GM12874 (cell line): ENCODE measurements around the gene CLK2.

ENCODE experiments used
- CTCF ChIP-seq: IDR thresholded peaks from 2 replicates; pipeline ENCODE4 v1.5.1; 2011; ENCODE audit warnings: low read depth, mild to moderate bottlenecking, control low read depth, low read length, moderate library complexity; ENCODE audit not compliant: insufficient read depth

The CLK2 gene

GRCh38 chr1:155272466-155273342, 600 bp downstream of the CLK2 start:
- no peak for TF ChIP-seq CTCF

DNA sequence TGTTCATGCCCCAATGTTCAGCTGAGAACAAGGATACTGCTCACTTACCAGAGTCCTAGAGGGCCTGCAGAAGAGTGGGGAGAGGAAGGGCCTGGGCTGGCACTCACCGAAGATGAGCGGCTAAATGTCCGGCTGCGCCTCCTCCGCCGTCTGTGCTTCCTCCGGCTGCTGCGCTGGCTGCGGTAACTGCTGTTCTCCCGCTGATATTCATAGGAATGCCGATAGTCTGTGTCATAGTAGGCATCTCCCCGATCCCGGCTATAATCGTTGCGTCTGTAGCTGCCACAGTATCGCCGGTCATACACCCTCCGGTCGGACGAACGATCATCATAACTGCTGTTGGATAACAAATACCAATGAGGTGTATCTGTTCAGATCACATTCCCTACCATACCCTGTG, 3.9 kb downstream of the CLK2 start:
- no peak for TF ChIP-seq CTCF

GRCh38 chr1:155268630-155269029, 4.7 kb downstream of the CLK2 start:
- TF ChIP-seq CTCF: no peak

GRCh38 chr1:155267373-155267772, 5.9 kb downstream of the CLK2 start:
- TF ChIP-seq CTCF: no peak

DNA sequence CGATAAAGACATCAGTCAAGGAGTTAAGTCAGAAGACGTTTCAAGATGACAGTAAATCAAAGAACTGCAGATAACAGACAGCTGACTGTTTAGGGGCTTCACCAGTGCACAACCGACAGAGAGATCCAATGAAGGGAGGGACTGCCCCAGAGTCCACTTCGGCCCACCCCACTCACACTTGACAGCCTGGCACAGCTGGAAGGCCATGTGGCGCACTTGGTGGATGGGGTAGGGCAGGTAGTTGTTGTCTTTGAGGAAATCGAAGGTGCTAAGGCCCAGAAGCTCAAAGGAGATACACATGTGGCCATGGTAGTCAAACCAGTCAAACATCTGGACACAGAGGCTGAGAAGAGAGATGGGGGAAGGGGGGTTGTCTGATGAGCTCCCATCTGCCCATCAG, 6.8 kb downstream of the CLK2 start:
- TF ChIP-seq CTCF: no peak

- TF ChIP-seq CTCF: no peak
Observed at GRCh38 chr1:155263067-155263466, 10.2 kb downstream of the CLK2 start.

GRCh38 chr1:155261852-155262673, 11.2 kb downstream of the CLK2 start, which contains the start of gene SCAMP3:
Gene SCAMP3 (minus strand): TSS chr1:155262360. CDS start chr1:155262151, 209 bp downstream.
- TF ChIP-seq CTCF: no peak
